Loucy (cell line): Measurements from ENCODE around the gene ANO9.

ENCODE experiments used
- EZH2phosphoT487 ChIP-seq: fragments of 200-600 bp; IDR thresholded peaks from 2 replicates; pipeline ENCODE4 v1.6.1; 2018; ENCODE audit warnings: antibody characterized with exemption, mild to moderate bottlenecking, moderate library complexity, borderline replicate concordance
- TF ChIP-seq, protein P1 (sequence below): fragments of 200-600 bp; sonication (generic); conservative IDR thresholded peaks from 2 replicates; pipeline ENCODE4 v1.5.1; 2014; ENCODE audit warnings: mild to moderate bottlenecking, antibody characterized with exemption, low read length

GRCh38 chr11:491358-491757 is 49.5 kb upstream of the ANO9 start:
- no peak for TF ChIP-seq EZH2phosphoT487
- TF ChIP-seq, protein P1, sequence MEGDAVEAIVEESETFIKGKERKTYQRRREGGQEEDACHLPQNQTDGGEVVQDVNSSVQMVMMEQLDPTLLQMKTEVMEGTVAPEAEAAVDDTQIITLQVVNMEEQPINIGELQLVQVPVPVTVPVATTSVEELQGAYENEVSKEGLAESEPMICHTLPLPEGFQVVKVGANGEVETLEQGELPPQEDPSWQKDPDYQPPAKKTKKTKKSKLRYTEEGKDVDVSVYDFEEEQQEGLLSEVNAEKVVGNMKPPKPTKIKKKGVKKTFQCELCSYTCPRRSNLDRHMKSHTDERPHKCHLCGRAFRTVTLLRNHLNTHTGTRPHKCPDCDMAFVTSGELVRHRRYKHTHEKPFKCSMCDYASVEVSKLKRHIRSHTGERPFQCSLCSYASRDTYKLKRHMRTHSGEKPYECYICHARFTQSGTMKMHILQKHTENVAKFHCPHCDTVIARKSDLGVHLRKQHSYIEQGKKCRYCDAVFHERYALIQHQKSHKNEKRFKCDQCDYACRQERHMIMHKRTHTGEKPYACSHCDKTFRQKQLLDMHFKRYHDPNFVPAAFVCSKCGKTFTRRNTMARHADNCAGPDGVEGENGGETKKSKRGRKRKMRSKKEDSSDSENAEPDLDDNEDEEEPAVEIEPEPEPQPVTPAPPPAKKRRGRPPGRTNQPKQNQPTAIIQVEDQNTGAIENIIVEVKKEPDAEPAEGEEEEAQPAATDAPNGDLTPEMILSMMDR, result no peak
